ENCODE data around the gene EDAR. TPM values are rescaled to one million over a fixed set of nuclear protein-coding genes. Genes with fewer than 3 reads are reported as not detected.

The EDAR gene
- total RNA-seq, 1 donor from 2014 or later: 0.12 TPM

GRCh38 chr2:108845923-108846322, 143.1 kb downstream of the EDAR start:
- H3K27me3 ChIP-seq (ENCODE audit: low read depth): no peaks in the 10 kb centered on the region
- TF ChIP-seq CTCF (IDR thresholded peaks at IDR 0.05): no peak
- no peaks in the 10 kb centered on the region for H3K36me3 ChIP-seq
- intact Hi-C loops (cut with DNase I): no loop called here
- H3K4me1 ChIP-seq: no peaks in the 10 kb centered on the region
- H3K27ac ChIP-seq: no peak overlapping the region
- ATAC-seq: no peak
- no peaks in the 10 kb centered on the region for H3K9me3 ChIP-seq
- no peak for DNase-seq
- no peak overlapping the region for H3K4me3 ChIP-seq

Other genes starting within 250 kb of the EDAR start
- gene CCDC138, start 202.4 kb downstream of the EDAR start, total RNA-seq: 4.5 TPM
- gene SH3RF3, start 140.0 kb upstream of the EDAR start, total RNA-seq: 5.7 TPM